GM19452 (cell line): ENCODE data around the gene KPNA4.

Experiments
- ATAC-seq: cut with Tn5 transposase; IDR thresholded peaks from one replicate; pipeline ENCODE4 v1.9.1; 2021; ENCODE audit not compliant: unreplicated experiment

The KPNA4 gene

GRCh38 chr3:160498202-160498601, 67.2 kb downstream of the KPNA4 start:
- ATAC-seq, result no peak

GRCh38 chr3:160490166-160490565, 75.2 kb downstream of the KPNA4 start:
- no peak for ATAC-seq

DNA sequence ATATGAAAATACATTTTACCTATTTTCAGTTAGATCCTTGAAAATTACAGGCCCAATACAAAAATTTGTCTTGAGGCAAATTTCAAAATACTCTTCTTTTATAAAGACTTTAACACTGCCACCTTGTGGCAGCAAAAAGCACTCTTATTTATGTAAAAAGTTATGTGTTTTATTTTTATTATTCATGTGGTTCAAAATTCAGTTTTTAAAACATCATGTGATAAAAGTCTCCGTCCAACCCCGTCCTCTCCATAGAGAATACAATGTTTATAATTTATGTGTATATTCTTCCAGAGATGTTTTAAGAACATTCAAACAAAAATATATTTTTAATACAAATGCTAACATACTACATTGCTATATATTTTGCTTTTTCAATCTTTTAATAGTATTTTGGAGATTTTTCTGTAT, 78.9 kb downstream of the KPNA4 start:
- ATAC-seq, result no peak

DNA sequence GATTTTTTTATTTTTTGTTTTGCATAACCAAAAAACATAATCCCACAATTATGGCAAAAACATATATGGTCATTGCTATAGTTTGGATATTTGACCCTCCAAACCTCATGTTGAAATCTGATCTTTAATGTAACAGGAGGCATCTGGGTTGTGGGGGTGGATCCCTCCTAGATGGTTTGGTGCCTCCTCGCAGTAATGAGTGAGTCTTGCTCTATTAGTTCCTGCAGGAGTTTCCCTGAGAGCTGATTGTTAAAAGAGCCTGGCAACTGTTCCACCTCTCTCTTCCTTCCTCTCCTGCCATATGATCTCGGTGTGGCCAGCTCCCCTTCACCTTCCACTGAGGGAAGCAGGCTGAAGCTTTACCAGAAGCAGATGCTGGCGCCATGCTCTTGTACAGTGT, 82.6 kb downstream of the KPNA4 start:
- no peak for ATAC-seq

DNA sequence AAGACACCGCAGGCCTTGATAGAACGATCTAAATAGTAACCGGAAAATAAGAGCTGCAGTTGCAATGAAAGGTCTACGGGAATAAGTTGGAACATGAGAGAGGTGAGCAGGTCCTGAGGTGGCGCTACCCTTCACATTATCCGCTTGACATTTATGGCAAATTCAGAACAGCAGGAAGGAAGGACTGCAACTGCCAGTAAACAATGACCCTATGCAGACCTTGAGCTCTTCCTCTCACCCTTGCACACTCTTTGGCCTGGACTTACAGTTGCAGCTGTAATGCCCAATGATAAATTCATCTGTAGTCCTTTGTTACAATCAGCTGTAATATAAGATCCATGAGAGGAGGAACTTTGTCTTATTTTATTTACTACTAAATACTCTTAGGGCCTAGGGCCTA, 83.5 kb downstream of the KPNA4 start:
- ATAC-seq, result no peak

- no peak for ATAC-seq
These were observed 84.4 kb downstream of the KPNA4 start for GRCh38 chr3:160480931-160481330.

- ATAC-seq, result no peak
These were observed 86.0 kb downstream of the KPNA4 start for GRCh38 chr3:160479376-160479775.

- no peak for ATAC-seq
These were observed 87.0 kb downstream of the KPNA4 start for GRCh38 chr3:160478338-160478737.

- ATAC-seq, result no peak
These were observed 87.6 kb downstream of the KPNA4 start for GRCh38 chr3:160477750-160478149.

- no peak for ATAC-seq
These were observed 89.5 kb downstream of the KPNA4 start for GRCh38 chr3:160475884-160476283.

GRCh38 chr3:160475153-160475552, 90.2 kb downstream of the KPNA4 start:
- no peak for ATAC-seq

DNA sequence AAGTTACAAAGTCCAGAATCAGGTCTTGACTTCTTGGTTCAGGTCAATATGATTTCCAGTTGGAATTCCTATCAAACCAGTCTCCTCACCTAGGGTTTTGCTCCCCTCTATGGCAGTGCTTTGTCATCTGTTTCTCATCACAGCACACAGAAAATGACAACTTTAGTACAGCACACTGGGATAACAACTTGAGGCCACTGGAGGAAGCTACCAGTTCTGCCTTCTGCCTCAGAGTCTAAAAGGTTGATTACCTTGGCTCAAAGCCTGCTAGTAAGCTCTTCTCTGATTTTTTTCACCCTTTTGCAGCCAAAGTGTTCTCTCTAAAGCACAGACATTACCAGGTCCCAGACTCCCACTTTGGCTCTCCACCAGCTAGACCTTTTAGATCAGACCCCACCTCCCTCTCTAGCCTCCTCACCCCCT, 90.9 kb downstream of the KPNA4 start:
- ATAC-seq, result no peak

DNA sequence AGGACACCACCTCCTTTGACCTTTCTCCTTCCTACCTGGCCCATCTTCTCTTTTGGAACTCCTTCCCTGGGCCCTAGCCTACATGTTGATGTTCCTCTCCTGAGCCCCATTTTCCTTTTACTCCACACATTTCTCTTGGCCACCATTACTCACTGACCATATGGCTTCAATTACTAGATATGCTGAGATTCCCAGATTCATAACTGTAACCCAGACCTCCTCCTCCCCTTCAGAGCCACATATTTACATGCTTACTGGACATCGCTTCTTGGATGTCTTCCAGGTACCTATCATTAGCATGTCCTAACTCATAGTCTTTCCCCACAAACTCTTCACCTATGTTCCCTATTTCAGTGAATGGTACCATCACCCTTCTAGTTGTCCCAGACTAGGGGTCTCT, 91.4 kb downstream of the KPNA4 start:
- no peak for ATAC-seq

- ATAC-seq, result no peak
These were observed 92.2 kb downstream of the KPNA4 start for GRCh38 chr3:160473221-160473620.

- peak; percentile 88 for ATAC-seq
These were observed 93.0 kb downstream of the KPNA4 start for GRCh38 chr3:160472344-160472743.

DNA sequence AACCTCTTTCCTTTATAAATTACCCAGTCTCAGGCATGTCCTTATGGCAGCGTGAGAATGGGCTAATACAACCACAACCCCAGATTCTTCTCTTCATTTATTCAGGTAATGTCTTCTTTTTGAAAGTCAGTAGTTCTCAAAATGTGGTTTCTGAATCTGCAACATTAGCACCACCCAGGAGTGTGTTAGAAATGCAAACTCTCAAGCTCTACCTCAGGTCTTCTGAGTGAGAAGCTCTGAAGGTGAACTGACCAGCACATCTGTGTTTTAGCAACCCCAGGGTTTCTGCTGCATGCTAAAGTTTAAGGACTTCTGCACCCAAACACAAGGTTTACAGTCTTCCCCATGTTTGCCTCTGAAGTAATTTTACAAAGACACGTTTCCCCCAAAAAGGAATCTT, 93.5 kb downstream of the KPNA4 start:
- ATAC-seq, result no peak

DNA sequence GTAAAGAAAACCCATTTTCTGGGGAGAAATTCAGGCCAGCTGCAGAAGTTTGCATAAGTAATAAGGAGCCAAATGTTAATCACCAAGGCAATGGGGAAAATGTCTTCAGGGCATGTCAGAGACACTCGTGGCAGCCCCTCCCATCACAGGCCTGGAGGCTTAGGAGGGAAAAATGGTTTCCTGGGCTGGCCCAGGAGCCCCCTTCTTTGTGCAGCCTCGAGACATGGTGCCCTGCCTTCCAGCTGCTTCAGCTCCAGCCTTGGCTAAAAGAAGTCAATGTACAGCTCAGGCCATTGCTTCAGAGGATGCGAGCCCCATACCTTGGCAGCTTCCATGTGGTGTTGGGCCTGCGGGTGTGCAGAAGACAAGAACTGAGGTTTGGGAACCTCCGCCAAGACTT, 95.2 kb downstream of the KPNA4 start:
- no peak for ATAC-seq

DNA sequence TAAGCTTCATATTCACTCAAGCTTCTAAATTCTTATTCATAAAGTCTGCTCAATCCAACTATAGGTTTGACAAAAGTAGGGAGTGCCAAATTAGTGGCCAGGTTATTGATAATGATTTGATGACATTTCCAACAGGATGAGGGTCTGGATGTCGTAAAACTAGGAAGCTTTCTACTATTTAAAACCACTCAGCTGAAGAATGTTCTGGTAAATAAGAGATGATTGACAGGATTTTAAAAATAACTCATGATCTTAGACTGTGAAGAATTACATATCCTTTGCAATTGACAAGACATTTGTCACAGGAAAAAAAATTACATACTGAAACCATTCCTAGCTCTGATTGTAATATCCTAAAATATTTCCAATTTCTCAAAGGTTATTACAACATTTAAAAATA, 100.4 kb downstream of the KPNA4 start:
- ATAC-seq, result no peak

DNA sequence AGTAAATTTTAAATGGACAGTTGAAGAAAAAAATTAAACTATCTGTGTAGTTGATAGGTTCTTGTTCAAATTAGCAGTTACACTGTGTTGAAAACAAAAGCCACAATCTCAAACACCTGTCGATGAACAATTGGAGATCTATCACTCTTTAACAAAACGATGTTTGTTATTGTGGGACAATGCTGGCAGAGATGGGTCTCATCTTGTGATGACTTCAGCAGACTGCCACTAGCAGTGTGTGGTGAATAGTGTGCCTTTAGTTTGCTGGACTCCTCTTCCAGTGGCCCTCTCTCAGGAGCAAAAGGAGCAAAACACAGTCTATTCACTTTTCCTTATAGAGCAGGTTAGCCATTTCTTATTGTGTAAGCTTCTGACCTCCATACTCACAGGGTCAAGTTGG, 101.0 kb downstream of the KPNA4 start:
- ATAC-seq, result no peak

- no peak for ATAC-seq
These were observed 105.3 kb downstream of the KPNA4 start for GRCh38 chr3:160460033-160460432.

GRCh38 chr3:160459450-160459970, 105.9 kb downstream of the KPNA4 start:
- no peak for ATAC-seq

DNA sequence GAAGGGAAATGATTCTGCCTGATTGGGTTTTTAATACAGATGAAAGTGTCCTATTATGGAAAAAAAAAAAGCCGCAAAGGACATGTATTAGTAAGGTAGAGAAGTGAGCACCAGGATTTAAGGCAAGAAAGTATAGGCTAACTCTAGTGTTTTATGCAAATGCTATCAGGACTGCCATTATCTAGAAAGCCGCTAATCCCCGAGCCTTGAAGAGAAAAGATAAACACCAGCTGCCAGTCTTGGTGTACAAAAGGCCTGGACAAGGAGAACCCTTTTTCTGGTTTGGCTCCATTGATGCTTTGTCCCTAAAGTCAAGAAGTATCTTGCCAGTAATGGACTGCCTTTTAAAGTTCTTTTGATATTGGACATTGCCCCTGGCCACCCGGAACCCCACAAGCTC, 107.2 kb downstream of the KPNA4 start:
- no peak for ATAC-seq

GRCh38 chr3:160455846-160456245, 109.5 kb downstream of the KPNA4 start:
- ATAC-seq, result no peak

DNA sequence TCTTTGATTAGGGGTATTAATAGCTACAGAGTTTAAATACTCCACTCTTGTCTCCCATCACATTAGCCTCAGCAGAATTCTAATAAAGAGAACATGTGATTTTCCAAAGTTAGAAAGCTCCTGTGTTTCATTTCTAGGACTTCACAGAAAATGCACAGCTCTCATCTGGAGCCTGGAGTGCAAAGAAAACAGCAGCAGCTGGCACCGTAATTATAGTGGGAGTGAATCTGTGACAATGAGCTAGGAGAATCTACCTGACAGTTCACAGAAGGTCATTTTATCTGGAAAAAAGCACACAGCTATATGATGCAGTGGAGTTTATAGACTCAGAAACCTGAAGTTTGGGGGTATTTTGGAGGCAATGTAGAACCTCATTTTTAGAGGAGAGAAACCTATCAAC, 110.4 kb downstream of the KPNA4 start:
- no peak for ATAC-seq
